Type B pancreatic cell (in vitro differentiated cells): Measurements from ENCODE around the gene CARD9. TPM values are rescaled to one million over a fixed set of nuclear protein-coding genes. Genes with fewer than 3 reads are reported as not detected.
A peak's percentile ranks its signal among the peaks of the same experiment; 100 is the strongest.

Experiments
- DNase-seq: peaks from one replicate; pipeline ENCODE4 v3.0.0; 2021; ENCODE audit warnings: mixed read lengths; ENCODE audit not compliant: unreplicated experiment; ENCODE audit errors: extremely low spot score
- H3K27ac Mint-ChIP-seq: 2 replicates; pipeline ENCODE4 v1.8.0; 2021; ENCODE audit warnings: mild to moderate bottlenecking, mixed read lengths
- H3K27me3 Mint-ChIP-seq: 2 replicates; pipeline ENCODE4 v1.8.0; 2021; ENCODE audit warnings: mixed read lengths
- H3K36me3 Mint-ChIP-seq: 2 replicates; pipeline ENCODE4 v1.8.0; 2021; ENCODE audit warnings: mixed read lengths
- H3K4me1 Mint-ChIP-seq: one replicate; pipeline ENCODE4 v1.8.0; 2021; ENCODE audit warnings: mixed read lengths; ENCODE audit not compliant: unreplicated experiment
- H3K4me3 Mint-ChIP-seq: 2 replicates; pipeline ENCODE4 v1.8.0; 2021; ENCODE audit warnings: mild to moderate bottlenecking, mixed read lengths
- H3K9me3 Mint-ChIP-seq: 2 replicates; pipeline ENCODE4 v1.8.0; 2021; ENCODE audit warnings: mixed read lengths
- CTCF ChIP-seq: fragments of 200-600 bp; sonication (generic); conservative IDR thresholded peaks from 2 replicates; pipeline ENCODE4 v1.5.0; 2021; ENCODE audit warnings: antibody characterized with exemption, mild to moderate bottlenecking
- total RNA-seq: library from RNA; stranded (reverse); gene quantifications from 2 replicates; pipeline ENCODE4 v1.2.1, GENCODE V29; 2021; ENCODE audit warnings: low replicate concordance

Gene CARD9
- total RNA-seq, 1 donor from 2014 or later, result 2.6 TPM

DNA sequence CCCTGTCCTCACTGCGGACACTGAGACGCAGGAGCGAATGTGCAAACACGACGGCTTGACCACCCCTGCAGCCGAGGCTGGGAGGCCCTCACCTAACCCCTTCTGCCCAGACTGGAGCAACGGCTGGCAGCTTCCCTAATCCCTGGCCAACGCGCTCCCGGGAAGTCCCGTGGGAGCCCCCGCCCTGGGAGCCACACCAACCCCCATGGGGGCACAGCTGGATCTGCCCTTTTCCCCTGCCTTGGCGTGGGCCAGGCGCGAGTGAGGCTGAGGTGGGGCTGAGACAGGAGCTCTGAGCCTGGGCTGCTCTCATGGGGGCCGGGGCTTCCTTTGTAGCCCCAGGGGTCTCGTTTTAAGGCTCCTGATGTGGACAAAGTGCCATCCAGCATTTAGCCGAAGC, 5.3 kb downstream of the CARD9 start:
- no peak for DNase-seq
- Mint-ChIP-seq H3K4me1 (no peaks in the 10 kb centered on the region), H3K27me3 (no peaks in the 10 kb centered on the region), H3K27ac (no peak overlapping the region), H3K9me3 (no peaks in the 10 kb centered on the region), H3K4me3 (no peak overlapping the region), H3K36me3 (no peaks in the 10 kb centered on the region)
- no peak for TF ChIP-seq CTCF

DNA sequence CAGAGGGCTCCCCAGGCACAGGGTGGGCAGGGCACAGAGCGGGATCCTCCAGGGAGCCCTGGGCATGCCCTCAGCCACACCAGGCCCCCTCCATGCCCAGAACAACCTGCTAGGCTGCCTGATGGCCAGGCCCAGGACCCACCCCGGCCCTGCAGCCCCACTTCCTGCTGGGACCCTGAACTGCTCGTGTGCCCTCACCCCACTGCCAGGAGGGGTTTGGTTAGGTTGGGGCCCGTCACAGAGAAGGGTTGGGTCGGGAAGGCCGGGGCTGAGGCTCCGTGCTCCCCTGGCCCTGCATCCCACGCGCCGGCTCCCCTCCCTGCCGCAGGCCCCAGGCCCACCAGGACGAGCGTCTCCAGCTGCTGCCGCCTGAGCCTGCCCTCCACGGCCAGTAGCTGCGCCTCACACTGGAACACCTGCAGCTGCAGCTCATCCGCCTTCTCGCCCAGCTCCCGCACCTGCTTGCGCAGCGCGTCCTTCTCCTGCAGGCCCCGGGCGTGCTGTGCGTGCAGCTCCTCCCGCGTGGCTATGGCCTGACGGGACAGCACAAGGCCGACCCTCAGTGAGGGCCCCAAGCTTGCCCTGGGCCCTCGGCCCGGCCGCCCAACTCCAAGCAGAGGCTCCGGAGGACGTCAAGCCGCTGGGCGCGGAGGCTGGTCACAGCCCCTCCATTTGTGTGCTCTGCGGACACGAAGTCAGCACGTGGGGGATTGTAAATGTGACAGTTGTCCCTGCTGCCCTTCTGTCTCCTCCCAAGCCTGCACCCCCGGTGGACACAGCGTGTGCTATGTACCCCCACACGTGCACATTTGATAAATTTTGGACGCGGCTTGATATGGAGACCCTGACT, 5.9 kb downstream of the CARD9 start:
- no peak for DNase-seq
- Mint-ChIP-seq H3K27ac (no peak overlapping the region), H3K4me1 (peaks cover 5% of the 10 kb centered on the region), H3K27me3 (no peaks in the 10 kb centered on the region), H3K4me3 (no peak overlapping the region), H3K9me3 (no peaks in the 10 kb centered on the region), H3K36me3 (no peaks in the 10 kb centered on the region)
- no peak for TF ChIP-seq CTCF

DNA sequence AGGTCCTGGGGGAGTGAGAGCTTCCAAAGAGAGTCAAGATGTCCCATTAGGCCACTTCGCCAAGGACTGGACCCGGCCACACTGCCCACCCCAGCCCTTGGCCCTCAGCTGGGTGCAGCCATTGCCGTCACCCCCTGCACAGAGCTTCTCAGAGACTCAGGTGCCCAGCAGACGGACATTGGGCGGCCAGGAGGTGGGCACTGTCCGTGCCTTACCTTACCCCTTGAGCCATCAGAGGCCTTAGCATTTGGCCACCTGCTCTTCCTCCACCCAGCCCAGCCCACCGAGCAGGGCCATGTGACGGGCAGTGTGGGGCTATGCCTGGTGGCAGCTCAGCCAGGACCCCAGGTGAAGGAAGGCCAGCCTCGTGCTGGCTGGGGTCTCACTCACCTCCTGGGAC, 6.6 kb downstream of the CARD9 start:
- Mint-ChIP-seq H3K4me3 (no peak overlapping the region), H3K36me3 (no peaks in the 10 kb centered on the region), H3K27ac (no peak overlapping the region), H3K4me1 (peaks cover 6% of the 10 kb centered on the region), H3K9me3 (no peaks in the 10 kb centered on the region), H3K27me3 (no peaks in the 10 kb centered on the region)
- no peak for TF ChIP-seq CTCF
- no peak for DNase-seq

DNA sequence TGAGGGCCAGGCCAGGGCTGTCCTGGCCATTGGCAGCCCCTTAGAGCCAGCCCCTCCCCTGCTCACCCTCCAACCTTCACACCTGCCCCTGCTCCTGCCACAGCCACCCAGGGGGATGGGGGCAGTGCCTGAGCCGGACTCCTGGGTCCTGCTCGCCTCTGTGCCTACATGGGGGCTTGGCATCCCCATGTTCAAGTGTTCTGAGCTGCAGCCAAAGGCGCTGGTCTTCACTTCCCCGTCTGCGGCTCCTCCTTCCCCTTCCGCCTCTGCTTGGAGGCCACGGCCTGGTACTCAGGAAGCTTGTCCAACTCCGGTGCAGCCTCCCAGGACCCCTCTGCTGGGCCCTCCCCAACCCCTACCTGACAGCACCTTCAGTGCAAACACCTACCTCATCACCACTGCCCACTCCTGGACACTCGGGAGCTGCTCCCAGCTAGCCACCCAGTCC, 7.7 kb downstream of the CARD9 start:
- no peaks in the 10 kb centered on the region for H3K9me3 Mint-ChIP-seq
- H3K27me3 Mint-ChIP-seq, result no peaks in the 10 kb centered on the region
- H3K4me3 Mint-ChIP-seq, result peak overlapping the region; percentile 51
- H3K27ac Mint-ChIP-seq, result no peak overlapping the region
- TF ChIP-seq CTCF, result no peak
- DNase-seq, result no peak
- H3K36me3 Mint-ChIP-seq, result no peaks in the 10 kb centered on the region
- H3K4me1 Mint-ChIP-seq, result peaks cover 6% of the 10 kb centered on the region

DNA sequence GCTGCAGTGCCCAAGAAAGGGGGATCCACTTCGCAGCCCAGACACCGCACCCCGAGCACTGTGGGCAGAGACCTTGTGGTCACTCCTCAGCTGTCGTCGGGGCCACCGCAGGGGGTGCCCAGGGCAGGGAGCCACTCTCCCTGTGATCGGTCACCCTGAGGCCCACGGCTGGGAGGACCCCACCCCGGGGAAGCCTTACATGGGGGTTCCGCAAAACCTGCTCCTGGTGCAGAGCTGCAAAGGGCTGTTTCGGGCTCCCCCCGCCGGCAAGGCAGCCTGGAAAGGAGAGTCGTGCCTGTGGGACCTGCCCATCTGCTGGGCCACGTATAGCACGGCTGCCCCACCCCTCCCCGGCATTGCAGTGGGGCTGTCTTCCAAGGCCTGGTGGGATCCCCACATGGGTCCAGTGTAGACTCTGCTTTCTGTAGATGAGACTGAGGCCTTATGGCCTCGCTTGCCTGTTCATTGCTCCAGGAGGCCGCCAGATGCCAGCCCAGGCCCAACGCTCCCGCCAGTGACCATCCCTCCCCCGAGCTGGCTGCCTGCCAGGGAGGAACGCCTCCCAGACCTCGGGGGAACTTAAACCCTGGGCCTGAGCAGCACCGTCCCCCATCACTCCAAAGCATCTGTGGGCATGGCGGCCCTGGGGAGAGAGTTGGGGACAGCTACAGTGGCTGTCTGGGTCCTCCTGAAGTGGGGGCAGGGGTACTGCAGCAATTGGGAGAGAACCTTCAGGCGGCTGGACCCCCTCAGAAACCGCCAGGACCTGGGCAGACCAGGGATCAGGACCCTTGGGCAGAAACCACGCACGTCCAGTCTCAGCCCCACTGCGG, 8.3 kb downstream of the CARD9 start:
- no peaks in the 10 kb centered on the region for H3K27me3 Mint-ChIP-seq
- no peak for DNase-seq
- H3K36me3 Mint-ChIP-seq, result no peaks in the 10 kb centered on the region
- no peak overlapping the region for H3K27ac Mint-ChIP-seq
- no peak overlapping the region for H3K4me3 Mint-ChIP-seq
- H3K4me1 Mint-ChIP-seq, result peaks cover 6% of the 10 kb centered on the region
- TF ChIP-seq CTCF, result no peak
- H3K9me3 Mint-ChIP-seq, result no peaks in the 10 kb centered on the region
